Skin epidermis (tissue), 12 donors: ENCODE data around the gene TARBP2.

Experiments used
- H3K27ac ChIP-seq, 21 experiments: fragments of 200-600 bp; sonication (generic) in 11 of 21; one replicate each; pipeline ENCODE4 v1.5.0; 2020; ENCODE audit warnings: mild to moderate bottlenecking in 3 of 21, inconsistent platforms in 2 of 21, moderate library complexity in 2 of 21
- H3K4me3 ChIP-seq, 7 experiments: fragments of 200-600 bp; sonication (generic) in 2 of 7; one replicate each; pipeline ENCODE4 v1.5.0; 2020; ENCODE audit warnings: inconsistent platforms in 2 of 7, mild to moderate bottlenecking in 2 of 7, moderate library complexity in 1 of 7

The TARBP2 gene, protein sequence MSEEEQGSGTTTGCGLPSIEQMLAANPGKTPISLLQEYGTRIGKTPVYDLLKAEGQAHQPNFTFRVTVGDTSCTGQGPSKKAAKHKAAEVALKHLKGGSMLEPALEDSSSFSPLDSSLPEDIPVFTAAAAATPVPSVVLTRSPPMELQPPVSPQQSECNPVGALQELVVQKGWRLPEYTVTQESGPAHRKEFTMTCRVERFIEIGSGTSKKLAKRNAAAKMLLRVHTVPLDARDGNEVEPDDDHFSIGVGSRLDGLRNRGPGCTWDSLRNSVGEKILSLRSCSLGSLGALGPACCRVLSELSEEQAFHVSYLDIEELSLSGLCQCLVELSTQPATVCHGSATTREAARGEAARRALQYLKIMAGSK

GRCh38 chr12:53500776-53501614, at the start of gene TARBP2:
TARBP2 (plus strand) TSS chr12:53501283; CDS start chr12:53501409, 126 bp downstream.
- Histone ChIP-seq H3K4me3 (peak within 1 kb of the TSS; percentile 59 to 70 (median 62)), H3K27ac (peak within 1 kb of the TSS; percentile 83 to 99 (median 95))

DNA sequence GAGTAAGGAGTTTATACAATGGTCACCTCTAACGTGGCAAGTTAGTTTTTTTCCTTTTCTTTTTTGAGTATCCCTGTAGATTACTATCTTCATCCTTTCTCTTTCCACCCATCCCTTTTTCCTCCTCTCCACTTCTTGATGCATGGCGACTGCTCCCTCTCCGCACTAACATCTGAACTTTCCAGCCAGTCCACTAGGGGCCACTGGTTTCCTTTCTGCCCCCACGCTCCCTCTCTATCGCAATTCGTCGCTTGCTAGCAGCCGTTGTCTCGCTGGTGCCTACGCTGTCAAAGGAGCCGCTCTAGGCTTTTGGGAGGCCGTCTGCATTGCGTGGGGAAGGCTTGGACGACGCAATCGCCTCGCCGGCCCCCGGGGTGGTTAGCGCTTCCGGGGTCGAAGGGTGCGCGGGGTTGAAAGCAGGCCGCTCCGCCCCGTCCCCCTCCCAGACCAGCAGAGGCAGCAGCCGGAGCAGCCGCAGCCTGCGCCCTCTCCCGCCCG, 49.4 kb upstream of the TARBP2 start, which contains the start of gene PCBP2:
Gene PCBP2, plus strand, starts transcription at position 442 of the 498 bp plus-strand sequence. CDS start 2,699 bp downstream, outside the sequence.
- Histone ChIP-seq H3K27ac (peak within 1 kb of the TSS; percentile 78 to 99 (median 96)), H3K4me3 (peak within 1 kb of the TSS; percentile 68 to 99 (median 77))

- H3K27ac ChIP-seq = peak overlapping the region; percentile 78 to 99 (median 96)
- peak overlapping the region; percentile 68 to 99 (median 77) for H3K4me3 ChIP-seq
Measured at GRCh38 chr12:53452159-53453077, 48.7 kb upstream of the TARBP2 start.

- Histone ChIP-seq H3K4me3 (peak overlapping the region in 2 of 7 experiments; percentile 72 to 84), H3K27ac (peak overlapping the region in 1 of 21 experiments; percentile 99)
Measured at GRCh38 chr12:53453953-53454640, 47.0 kb upstream of the TARBP2 start.

- no peak overlapping the region for H3K27ac ChIP-seq
- no peak overlapping the region for H3K4me3 ChIP-seq
Measured at GRCh38 chr12:53454707-53455106, 46.4 kb upstream of the TARBP2 start.

DNA sequence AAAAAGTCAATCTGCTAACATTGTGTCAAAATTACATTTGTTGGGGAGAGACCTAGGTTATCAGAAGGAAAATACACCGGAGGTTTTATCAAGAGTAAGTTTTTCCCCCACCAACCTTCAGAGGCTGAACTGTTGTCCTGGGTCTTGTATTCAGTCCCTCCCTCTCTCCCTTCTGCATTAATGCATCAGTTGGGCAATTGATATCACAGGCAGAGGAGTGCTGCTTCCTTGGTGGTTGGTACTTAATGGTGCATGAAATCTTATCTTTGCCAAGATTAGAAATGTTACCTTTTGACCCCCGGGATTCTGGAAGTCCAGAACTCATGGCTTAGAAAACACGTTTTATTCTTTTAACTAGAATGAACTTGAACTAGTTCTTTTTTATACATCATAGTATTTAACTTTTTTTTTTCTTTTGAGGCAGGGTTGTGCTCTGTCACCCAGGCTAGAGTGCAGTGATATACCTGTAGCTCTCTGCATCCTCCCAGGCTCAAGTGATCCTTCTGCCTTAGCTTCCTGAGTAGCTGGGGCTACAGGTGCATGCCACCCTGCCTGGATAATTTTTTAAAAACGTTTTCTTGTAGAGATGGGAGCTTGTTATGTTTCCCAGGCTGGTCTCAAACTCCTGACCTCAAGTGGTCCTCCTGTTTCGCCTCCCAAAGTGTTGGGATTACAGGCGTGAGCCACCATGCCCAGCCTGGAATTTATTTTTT, 44.3 kb upstream of the TARBP2 start:
- H3K27ac ChIP-seq = no peak overlapping the region

DNA sequence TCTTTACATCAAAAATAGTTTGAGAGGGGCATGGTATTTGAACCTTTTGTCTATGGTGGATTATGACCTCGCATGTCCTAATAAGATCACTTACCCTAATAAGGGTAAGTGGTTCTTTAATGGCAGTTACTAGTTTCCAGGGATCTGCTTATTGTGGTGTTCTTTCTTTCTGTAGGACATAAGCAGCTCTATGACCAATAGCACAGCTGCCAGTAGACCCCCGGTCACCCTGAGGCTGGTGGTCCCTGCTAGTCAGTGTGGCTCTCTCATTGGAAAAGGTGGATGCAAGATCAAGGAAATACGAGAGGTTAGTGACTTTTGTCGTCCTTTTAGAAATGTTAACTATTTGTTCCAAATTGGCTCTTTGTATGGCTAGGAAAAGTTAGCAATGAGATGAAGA, 42.0 kb upstream of the TARBP2 start:
- no peak overlapping the region for H3K4me3 ChIP-seq

More for the DNA sequence above, 44.3 kb upstream of the TARBP2 start:
- H3K4me3 ChIP-seq = no peak overlapping the region

GRCh38 chr12:53461059-53461458, 40.0 kb upstream of the TARBP2 start:
- Histone ChIP-seq H3K4me3 (no peak overlapping the region), H3K27ac (no peak overlapping the region)

More for the DNA sequence above, 42.0 kb upstream of the TARBP2 start:
- no peak overlapping the region for H3K27ac ChIP-seq

GRCh38 chr12:53461591-53461990, 39.5 kb upstream of the TARBP2 start:
- Histone ChIP-seq H3K27ac (no peak overlapping the region), H3K4me3 (no peak overlapping the region)

- Histone ChIP-seq H3K27ac (peak overlapping the region in 1 of 21 experiments; percentile 6), H3K4me3 (no peak overlapping the region)
Measured at GRCh38 chr12:53462935-53463334, 38.1 kb upstream of the TARBP2 start.

GRCh38 chr12:53463802-53464560, 37.1 kb upstream of the TARBP2 start:
- Histone ChIP-seq H3K27ac (no peak overlapping the region), H3K4me3 (no peak overlapping the region)

DNA sequence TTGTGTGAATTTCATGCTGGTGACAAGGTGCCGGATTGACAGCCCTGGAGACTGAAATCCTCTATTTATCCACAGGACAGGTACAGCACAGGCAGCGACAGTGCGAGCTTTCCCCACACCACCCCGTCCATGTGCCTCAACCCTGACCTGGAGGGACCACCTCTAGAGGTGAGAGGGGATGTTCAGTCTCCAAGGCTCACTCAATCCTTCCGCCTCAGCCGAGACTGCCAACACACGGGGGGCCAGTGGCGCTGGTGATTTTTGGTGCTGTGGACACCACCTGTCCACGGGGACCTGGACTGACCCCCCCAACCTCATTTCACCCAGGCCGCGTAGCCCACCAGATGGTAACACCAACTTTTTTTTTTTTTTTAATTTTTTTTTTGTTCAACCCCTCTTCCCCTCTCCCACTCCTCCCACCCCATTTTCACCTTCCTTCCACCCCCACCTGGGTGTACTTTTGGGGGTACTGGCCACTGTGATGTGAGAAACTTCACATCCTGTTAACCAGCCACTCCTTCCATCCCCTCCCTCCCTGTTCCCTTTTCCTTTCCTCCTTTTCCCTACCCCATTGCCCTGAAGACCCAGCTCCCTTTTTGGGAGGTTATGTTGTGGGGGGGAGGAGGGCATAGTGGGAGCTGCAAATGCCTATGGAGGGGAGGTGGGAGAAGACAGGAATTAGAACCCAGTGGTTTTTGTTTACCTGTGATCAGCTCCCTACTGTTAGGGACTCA, 36.2 kb upstream of the TARBP2 start:
- Histone ChIP-seq H3K4me3 (no peak overlapping the region), H3K27ac (no peak overlapping the region)

DNA sequence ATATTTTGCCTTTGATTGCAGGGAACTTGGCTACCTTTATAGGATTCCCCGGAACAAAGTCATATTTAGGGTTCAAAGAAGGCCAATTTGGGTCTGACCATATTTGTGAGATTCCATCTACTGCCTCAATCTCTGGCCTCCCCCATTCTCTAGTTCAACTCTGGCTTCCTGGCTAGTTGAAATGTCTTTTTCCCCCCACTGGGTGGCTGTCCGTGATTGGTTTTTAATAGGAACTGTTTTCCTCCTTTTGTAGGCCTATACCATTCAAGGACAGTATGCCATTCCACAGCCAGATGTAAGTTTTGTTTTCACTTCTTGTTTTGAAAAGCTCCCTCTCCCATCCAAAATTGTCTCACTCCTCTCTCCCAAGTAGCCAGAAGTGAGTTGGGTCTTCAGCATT, 35.4 kb upstream of the TARBP2 start:
- peak overlapping the region in 2 of 21 experiments; percentile 29 to 33 for H3K27ac ChIP-seq
- no peak overlapping the region for H3K4me3 ChIP-seq

DNA sequence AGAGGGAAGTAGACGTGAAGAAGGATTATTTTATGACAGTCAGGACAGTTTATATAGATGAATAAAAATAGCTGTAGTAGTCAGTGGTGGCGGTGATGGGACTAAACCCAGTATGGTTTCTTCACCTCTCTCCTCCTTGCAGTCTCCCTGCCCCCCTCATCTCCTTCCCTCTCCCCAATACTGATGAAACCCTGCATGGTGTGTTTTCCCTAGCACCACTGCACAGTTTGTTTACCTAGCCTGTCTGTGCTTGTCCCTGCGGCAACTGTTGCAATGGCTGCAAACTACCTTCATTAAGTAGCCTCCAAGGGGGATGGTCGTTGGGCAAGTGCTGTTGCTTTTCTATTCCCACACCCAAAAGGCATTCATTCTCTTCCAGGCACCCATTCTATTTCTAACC, 34.4 kb upstream of the TARBP2 start:
- peak overlapping the region in 1 of 21 experiments; percentile 29 for H3K27ac ChIP-seq

GRCh38 chr12:53467082-53467481, 34.0 kb upstream of the TARBP2 start:
- H3K4me3 ChIP-seq = no peak overlapping the region
- H3K27ac ChIP-seq = peak overlapping the region in 1 of 21 experiments; percentile 10

More for the DNA sequence above, 34.4 kb upstream of the TARBP2 start:
- no peak overlapping the region for H3K4me3 ChIP-seq

GRCh38 chr12:53467880-53468279, 33.2 kb upstream of the TARBP2 start:
- Histone ChIP-seq H3K27ac (peak overlapping the region in 1 of 21 experiments; percentile 10), H3K4me3 (no peak overlapping the region)

- Histone ChIP-seq H3K4me3 (no peak overlapping the region), H3K27ac (no peak overlapping the region)
Measured at GRCh38 chr12:53468282-53468681, 32.8 kb upstream of the TARBP2 start.
